ENCODE results near the gene COBLL1. TPM values are rescaled to one million over a fixed set of nuclear protein-coding genes. Genes with fewer than 3 reads are reported as not detected.

Gene COBLL1
- total RNA-seq, 1 donor from 2014 or later, result 10.5 TPM

GRCh38 chr2:164843346-164843911 lies 1.8 kb upstream of the COBLL1 start:
- Histone ChIP-seq H3K36me3 (ENCODE audit: control insufficient read depth, insufficient read depth, low read length) (no peaks in the 10 kb centered on the region), H3K4me3 (ENCODE audit: low read depth, low read length) (peak overlapping the region; percentile 5), H3K27me3 (ENCODE audit: control insufficient read depth, insufficient read depth, low read length) (no peaks in the 10 kb centered on the region)
- DNase-seq (ENCODE audit: low read depth) (peak; percentile 88), FAIRE-seq (no peak)
- TF ChIP-seq CTCF (IDR thresholded peaks at IDR 0.05; ENCODE audit: insufficient read depth, low read length, severe bottlenecking), result no peak

GRCh38 chr2:164842624-164842966 lies 972 bp upstream of the COBLL1 start:
- FAIRE-seq, result no peak
- no peak for DNase-seq (ENCODE audit: low read depth)
- no peaks in the 10 kb centered on the region for H3K27me3 ChIP-seq (ENCODE audit: control insufficient read depth, insufficient read depth, low read length)
- H3K36me3 ChIP-seq (ENCODE audit: control insufficient read depth, insufficient read depth, low read length), result no peaks in the 10 kb centered on the region
- peak overlapping the region; percentile 73 for H3K4me3 ChIP-seq (ENCODE audit: low read depth, low read length)
- no peak for TF ChIP-seq CTCF (IDR thresholded peaks at IDR 0.05; ENCODE audit: insufficient read depth, low read length, severe bottlenecking)

GRCh38 chr2:164840930-164841718 lies 499 bp downstream of the COBLL1 start:
- Histone ChIP-seq H3K4me3 (ENCODE audit: low read depth, low read length) (peak overlapping the region; percentile 73), H3K27me3 (ENCODE audit: control insufficient read depth, insufficient read depth, low read length) (no peaks in the 10 kb centered on the region), H3K36me3 (ENCODE audit: control insufficient read depth, insufficient read depth, low read length) (no peaks in the 10 kb centered on the region)
- FAIRE-seq, result no peak
- DNase-seq (ENCODE audit: low read depth), result peak; percentile 38
- peak; percentile 10 for TF ChIP-seq CTCF (IDR thresholded peaks at IDR 0.05; ENCODE audit: insufficient read depth, low read length, severe bottlenecking)

GRCh38 chr2:164840458-164840929 lies 1.1 kb downstream of the COBLL1 start:
- H3K4me3 ChIP-seq (ENCODE audit: low read depth, low read length), result peak overlapping the region; percentile 73
- TF ChIP-seq CTCF (IDR thresholded peaks at IDR 0.05; ENCODE audit: insufficient read depth, low read length, severe bottlenecking), result no peak
- no peak for FAIRE-seq
- no peaks in the 10 kb centered on the region for H3K36me3 ChIP-seq (ENCODE audit: control insufficient read depth, insufficient read depth, low read length)
- H3K27me3 ChIP-seq (ENCODE audit: control insufficient read depth, insufficient read depth, low read length), result no peaks in the 10 kb centered on the region
- no peak for DNase-seq (ENCODE audit: low read depth)

GRCh38 chr2:164839914-164840457 lies 1.6 kb downstream of the COBLL1 start:
- no peak for TF ChIP-seq CTCF (IDR thresholded peaks at IDR 0.05; ENCODE audit: insufficient read depth, low read length, severe bottlenecking)
- H3K36me3 ChIP-seq (ENCODE audit: control insufficient read depth, insufficient read depth, low read length), result no peaks in the 10 kb centered on the region
- FAIRE-seq (no peak), DNase-seq (ENCODE audit: low read depth) (peak; percentile 97)
- H3K27me3 ChIP-seq (ENCODE audit: control insufficient read depth, insufficient read depth, low read length), result no peaks in the 10 kb centered on the region
- peak overlapping the region; percentile 73 for H3K4me3 ChIP-seq (ENCODE audit: low read depth, low read length)
